GM12872 (cell line): Measurements from ENCODE around the gene NPPC.

Experiments used
- TF ChIP-seq, protein P1 (sequence below): IDR thresholded peaks from 3 replicates; pipeline ENCODE4 v1.5.1; 2011; ENCODE audit warnings: low read depth, mild to moderate bottlenecking, low read length, moderate library complexity; ENCODE audit not compliant: insufficient read depth

NPPC gene

DNA sequence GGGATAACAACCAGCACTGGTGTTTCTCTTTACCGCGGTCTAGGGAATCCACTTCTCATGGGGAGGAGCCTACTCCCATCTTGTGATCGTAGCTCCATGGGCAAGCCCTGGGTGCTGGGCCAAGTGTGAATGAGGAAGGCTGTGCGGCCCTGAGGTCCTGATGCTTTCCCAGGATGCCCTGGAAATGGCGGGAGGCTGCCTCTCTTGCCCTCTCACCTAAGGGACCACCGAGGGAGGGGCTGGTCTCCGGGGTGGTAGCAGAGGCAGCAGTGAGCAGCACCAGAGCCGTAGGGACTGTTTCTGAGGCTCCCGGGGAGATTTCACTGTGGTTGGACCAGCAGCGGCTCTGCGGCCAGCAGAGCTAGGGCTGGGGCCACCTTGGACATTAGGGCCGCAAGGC lies 15.5 kb upstream of the NPPC start:
- TF ChIP-seq, protein P1, sequence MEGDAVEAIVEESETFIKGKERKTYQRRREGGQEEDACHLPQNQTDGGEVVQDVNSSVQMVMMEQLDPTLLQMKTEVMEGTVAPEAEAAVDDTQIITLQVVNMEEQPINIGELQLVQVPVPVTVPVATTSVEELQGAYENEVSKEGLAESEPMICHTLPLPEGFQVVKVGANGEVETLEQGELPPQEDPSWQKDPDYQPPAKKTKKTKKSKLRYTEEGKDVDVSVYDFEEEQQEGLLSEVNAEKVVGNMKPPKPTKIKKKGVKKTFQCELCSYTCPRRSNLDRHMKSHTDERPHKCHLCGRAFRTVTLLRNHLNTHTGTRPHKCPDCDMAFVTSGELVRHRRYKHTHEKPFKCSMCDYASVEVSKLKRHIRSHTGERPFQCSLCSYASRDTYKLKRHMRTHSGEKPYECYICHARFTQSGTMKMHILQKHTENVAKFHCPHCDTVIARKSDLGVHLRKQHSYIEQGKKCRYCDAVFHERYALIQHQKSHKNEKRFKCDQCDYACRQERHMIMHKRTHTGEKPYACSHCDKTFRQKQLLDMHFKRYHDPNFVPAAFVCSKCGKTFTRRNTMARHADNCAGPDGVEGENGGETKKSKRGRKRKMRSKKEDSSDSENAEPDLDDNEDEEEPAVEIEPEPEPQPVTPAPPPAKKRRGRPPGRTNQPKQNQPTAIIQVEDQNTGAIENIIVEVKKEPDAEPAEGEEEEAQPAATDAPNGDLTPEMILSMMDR: no peak

DNA sequence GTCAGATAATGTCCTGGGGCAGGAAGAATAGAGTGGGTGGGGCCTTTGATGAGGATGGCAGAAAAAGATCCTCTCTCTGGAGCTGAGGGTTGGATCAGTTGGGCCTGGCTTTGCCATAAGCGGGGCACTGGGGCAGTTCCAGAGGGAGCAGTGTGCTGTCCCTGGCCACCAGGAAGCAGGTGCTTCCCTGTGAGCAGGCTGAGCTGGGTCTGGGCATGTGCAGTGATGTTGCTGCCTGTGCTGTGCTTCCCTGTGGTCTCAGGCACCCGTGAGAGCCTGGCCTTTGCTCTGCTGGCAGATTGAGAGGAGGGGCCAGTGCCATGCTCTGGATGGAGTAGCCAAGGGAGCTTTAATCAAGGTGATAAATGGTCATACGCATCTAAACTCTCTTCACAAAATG lies 14.6 kb upstream of the NPPC start:
- TF ChIP-seq, protein P1: no peak

DNA sequence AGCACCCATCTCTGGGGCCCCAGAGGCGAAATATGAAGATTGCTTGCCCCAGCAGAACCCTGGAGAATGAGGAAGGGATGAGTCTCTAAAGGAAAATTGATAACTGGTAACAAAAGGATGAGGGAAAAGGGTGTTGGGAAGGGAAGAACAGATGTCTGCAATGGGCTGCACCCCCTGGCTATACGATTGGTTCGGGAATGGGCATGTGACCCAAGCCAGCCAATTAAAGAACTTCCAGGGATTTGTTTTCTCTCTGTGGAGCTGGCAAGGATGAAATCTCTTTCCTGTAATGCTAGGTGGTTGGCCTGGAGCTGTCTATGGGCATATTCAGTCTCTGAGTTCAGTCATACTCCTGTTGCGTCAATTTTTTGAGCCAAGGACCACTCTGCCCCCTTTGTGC lies 12.8 kb upstream of the NPPC start:
- TF ChIP-seq, protein P1: no peak

GRCh38 chr2:231937057-231937456 lies 10.9 kb upstream of the NPPC start:
- TF ChIP-seq, protein P1: no peak

GRCh38 chr2:231936491-231936890 lies 10.3 kb upstream of the NPPC start:
- TF ChIP-seq, protein P1: no peak

GRCh38 chr2:231935815-231936214 lies 9.6 kb upstream of the NPPC start:
- TF ChIP-seq, protein P1: no peak

DNA sequence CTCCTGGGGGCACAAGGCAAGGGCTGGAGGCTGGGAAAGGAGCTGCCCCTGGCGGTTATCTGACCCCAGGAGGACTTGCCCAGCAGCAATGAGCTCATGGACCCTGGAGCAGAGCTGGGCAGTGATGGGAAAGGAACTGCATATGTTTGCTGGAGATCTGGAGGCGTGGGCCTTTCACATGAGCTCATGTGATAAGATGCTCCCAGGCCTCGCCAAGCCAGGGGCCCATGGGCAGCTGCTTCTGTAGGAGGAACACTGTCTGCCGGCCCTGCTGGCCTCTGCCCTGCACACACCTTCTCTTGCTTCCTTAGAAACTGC lies 9.0 kb upstream of the NPPC start:
- TF ChIP-seq, protein P1: no peak

GRCh38 chr2:231934441-231935206 lies 8.4 kb upstream of the NPPC start:
- TF ChIP-seq, protein P1: no peak
